ENCODE data around the gene NDE1. TPM values are rescaled to one million over a fixed set of nuclear protein-coding genes. Genes with fewer than 3 reads are reported as not detected.
"Not testable (repeated sequence)": the region's sequence is repeated elsewhere in the genome, so short reads cannot be mapped to it uniquely, and the experiment has no call there.

Gene NDE1
- total and polyA plus RNA-seq, 8 donors, result 6.7 to 286 (median 26.5) TPM

DNA sequence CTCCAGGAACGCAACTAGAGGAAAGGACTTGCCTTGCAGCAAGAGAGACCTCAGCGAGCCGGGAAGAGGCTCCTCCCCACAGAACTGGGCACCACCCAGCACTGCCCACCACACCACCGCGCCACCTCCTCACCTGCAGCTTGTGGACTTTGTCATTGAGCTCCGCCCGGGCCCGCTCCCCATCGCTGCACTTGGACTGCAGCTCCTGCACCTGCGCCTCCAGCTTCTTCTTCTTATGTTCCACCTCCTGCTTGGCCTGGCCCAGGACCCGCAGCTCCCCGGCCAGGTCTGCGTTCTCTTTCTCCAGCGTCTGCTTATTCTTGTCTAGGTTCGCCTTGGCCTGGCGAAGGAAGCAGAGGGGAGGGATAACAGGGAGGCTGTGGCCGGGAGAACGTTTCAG, 76.7 kb downstream of the NDE1 start:
- Histone ChIP-seq H3K27me3 (no peaks in the 10 kb centered on the region), H3K9me3 (no peaks in the 10 kb centered on the region), H3K4me3 (no peak overlapping the region), H3K36me3 (peaks cover 35 to 100% (median 69%) of the 10 kb centered on the region in 4 donors), H3K4me1 (peaks cover 0 to 10% (median 5%) of the 10 kb centered on the region in 4 donors), H3K27ac (no peak overlapping the region)
- 36 to 79% (median 48%) methylated on average over 17 to 18 of the region's 18 CpGs for WGBS, 5 donors
- peak; percentile 55 to 82 for DNase-seq
- TF ChIP-seq POLR2A (IDR thresholded peaks at IDR 0.05) (no peak), POLR2AphosphoS5 (IDR thresholded peaks at IDR 0.05) (no peak), EP300 (IDR thresholded peaks at IDR 0.05) (no peak)
- intact Hi-C loops (cut with DNase I; ENCODE audit: low total_unique reads), result no loop called here

DNA sequence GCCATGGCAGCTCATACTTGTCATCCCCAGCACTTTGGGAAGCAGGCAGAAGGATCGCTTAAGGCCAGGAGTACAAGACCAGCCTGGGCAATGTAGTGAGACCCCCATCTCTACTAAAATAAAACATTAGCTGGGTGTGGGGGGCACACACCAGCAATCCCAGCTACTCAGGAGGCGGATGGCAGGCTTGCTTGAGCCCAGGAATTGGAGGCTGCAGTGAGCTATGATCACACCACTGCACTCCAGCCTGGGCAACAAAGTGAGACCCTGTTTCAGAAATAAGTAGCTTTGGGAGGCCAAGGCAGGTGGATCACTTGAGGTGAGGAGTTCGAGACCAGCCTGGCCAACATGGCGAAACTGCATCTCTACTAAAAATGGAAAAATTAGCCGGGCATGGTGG, 77.7 kb downstream of the NDE1 start:
- whole genome bisulfite sequencing, 5 donors, result 95 to 98% (median 97%) methylated on average over 5 of the region's 5 CpGs
- intact Hi-C loops (cut with DNase I; ENCODE audit: low total_unique reads), result not testable (repeated sequence)
- peak overlapping the region in 1 of 5 donors; percentile 16 for H3K27ac ChIP-seq

DNA sequence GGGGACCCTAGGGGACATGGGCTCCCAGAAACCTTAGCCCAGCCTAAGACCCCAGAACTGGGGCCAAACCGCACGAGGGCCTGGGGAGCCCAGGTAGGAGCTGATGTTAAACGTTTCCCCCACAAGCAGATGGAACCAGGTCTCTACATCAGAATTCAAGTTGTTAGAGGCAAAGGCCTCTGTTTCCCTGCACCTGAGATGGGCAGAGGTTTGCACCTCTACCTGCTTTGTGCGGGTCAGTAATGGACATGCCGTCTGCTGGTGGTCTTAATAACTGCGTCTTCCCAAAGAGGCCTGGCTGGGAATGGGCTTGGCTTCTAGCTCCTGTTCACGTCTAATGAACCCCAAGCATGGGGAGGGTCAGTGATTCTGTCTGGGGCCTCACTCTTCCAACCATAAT, 79.1 kb downstream of the NDE1 start:
- peaks cover 32 to 100% (median 58%) of the 10 kb centered on the region in 4 donors for H3K36me3 ChIP-seq
- no peak for TF ChIP-seq POLR2AphosphoS5 (IDR thresholded peaks at IDR 0.05)
- TF ChIP-seq POLR2A (IDR thresholded peaks at IDR 0.05), result no peak
- TF ChIP-seq, protein P1, sequence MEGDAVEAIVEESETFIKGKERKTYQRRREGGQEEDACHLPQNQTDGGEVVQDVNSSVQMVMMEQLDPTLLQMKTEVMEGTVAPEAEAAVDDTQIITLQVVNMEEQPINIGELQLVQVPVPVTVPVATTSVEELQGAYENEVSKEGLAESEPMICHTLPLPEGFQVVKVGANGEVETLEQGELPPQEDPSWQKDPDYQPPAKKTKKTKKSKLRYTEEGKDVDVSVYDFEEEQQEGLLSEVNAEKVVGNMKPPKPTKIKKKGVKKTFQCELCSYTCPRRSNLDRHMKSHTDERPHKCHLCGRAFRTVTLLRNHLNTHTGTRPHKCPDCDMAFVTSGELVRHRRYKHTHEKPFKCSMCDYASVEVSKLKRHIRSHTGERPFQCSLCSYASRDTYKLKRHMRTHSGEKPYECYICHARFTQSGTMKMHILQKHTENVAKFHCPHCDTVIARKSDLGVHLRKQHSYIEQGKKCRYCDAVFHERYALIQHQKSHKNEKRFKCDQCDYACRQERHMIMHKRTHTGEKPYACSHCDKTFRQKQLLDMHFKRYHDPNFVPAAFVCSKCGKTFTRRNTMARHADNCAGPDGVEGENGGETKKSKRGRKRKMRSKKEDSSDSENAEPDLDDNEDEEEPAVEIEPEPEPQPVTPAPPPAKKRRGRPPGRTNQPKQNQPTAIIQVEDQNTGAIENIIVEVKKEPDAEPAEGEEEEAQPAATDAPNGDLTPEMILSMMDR (IDR thresholded peaks at IDR 0.05), result no peak
- no peak for TF ChIP-seq EP300 (IDR thresholded peaks at IDR 0.05)
- H3K9me3 ChIP-seq, result no peaks in the 10 kb centered on the region
- H3K4me3 ChIP-seq, result no peak overlapping the region
- H3K27me3 ChIP-seq, result no peaks in the 10 kb centered on the region
- peaks cover 0 to 10% (median 5%) of the 10 kb centered on the region in 4 donors for H3K4me1 ChIP-seq
- DNase-seq, result no peak
- 88 to 96% (median 93%) methylated on average over 7 of the region's 7 CpGs for WGBS, 5 donors
- intact Hi-C loops (cut with DNase I; ENCODE audit: low total_unique reads), result no loop called here
- no peak overlapping the region for H3K27ac ChIP-seq

More for the DNA sequence above, 77.7 kb downstream of the NDE1 start:
- H3K4me1 ChIP-seq, DNase-seq, H3K9me3 ChIP-seq, H3K27me3 ChIP-seq, H3K4me3 ChIP-seq: not testable (repeated sequence)
- H3K36me3 ChIP-seq, result peaks cover 35 to 100% (median 64%) of the 10 kb centered on the region in 4 donors

- peak overlapping the region in 1 of 5 donors; percentile 1 for H3K27ac ChIP-seq
- intact Hi-C loops (cut with DNase I; ENCODE audit: low total_unique reads), result no loop called here
- no peaks in the 10 kb centered on the region for H3K9me3 ChIP-seq
- WGBS, 5 donors, result 74 to 89% (median 87%) methylated on average over 6 of the region's 6 CpGs
- H3K36me3 ChIP-seq, result peaks cover 4 to 100% (median 45%) of the 10 kb centered on the region in 4 donors
- H3K4me1 ChIP-seq, result no peaks in the 10 kb centered on the region
- no peak overlapping the region for H3K4me3 ChIP-seq
- H3K27me3 ChIP-seq, result no peaks in the 10 kb centered on the region
- DNase-seq, result no peak
- TF ChIP-seq, protein P1 (IDR thresholded peaks at IDR 0.05), result no peak
- TF ChIP-seq POLR2A (IDR thresholded peaks at IDR 0.05) (no peak), EP300 (IDR thresholded peaks at IDR 0.05) (no peak), POLR2AphosphoS5 (IDR thresholded peaks at IDR 0.05) (no peak)
These were observed 82.4 kb downstream of the NDE1 start for GRCh38 chr16:15732416-15732815.

DNA sequence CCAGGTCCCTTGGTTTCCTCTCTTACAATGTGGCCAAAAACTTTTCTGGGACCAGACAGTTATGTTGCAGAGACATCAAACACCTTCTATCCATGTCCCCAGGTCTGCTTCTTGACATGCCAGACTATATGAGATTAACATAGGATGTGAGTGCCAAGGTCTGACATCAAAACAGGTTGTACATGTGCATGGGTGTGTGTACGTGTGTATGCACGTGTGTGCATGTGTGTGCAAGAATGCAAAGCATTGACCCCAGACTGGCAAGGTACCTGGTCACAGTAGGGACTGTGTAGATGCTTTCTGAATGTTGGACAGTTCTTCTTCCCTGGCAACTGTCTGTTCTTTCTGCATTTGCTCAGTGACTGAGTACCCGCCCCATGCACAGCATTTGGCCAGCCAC, 85.6 kb downstream of the NDE1 start:
- Histone ChIP-seq H3K36me3 (peaks cover 10 to 100% (median 57%) of the 10 kb centered on the region in 4 donors), H3K27ac (no peak overlapping the region), H3K9me3 (peaks cover 0 to under 1% (median 0%) of the 10 kb centered on the region in 4 donors), H3K4me1 (no peaks in the 10 kb centered on the region), H3K4me3 (no peak overlapping the region), H3K27me3 (no peaks in the 10 kb centered on the region)
- WGBS, 5 donors, result 78 to 95% (median 90%) methylated on average over 3 of the region's 3 CpGs
- TF ChIP-seq, protein P1 (IDR thresholded peaks at IDR 0.05), result no peak
- TF ChIP-seq POLR2AphosphoS5 (IDR thresholded peaks at IDR 0.05) (no peak), POLR2A (IDR thresholded peaks at IDR 0.05) (no peak), EP300 (IDR thresholded peaks at IDR 0.05) (no peak)
- no peak for DNase-seq
- intact Hi-C loops (cut with DNase I; ENCODE audit: low total_unique reads), result no loop called here

Measured in stomach (tissue), 9 donors.